ENCODE results near the gene AQP1.

DNA sequence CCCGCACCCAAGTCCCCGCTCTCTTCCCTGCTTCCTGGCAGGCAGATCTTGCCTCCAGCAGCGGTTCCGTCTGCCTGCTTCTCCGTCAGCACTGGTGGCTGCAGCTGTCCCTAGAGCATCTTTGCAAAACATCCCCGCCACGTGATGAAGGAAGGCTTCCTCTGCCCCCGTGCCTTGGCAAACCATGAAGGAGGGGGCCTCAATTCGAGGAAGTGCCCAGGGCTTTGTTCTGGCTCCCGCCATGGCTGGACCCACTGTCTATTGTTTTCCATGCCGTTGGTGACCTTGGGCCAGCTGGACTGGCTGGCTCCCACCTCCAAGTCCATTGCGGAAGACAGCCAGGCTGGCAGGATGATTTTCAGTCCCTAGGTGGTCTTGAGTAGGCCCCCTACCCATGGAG is 13.2 kb upstream of the AQP1 start:
- TF ChIP-seq CTCF (IDR thresholded peaks at IDR 0.05 in 4 of 5, conservative IDR thresholded peaks at IDR 0.05 in 1 of 5) (no peak), POLR2A (IDR thresholded peaks at IDR 0.05) (no peak)

Data from gastrocnemius medialis (tissue), 4 donors.